Neural progenitor cell (in vitro differentiated cells): ENCODE measurements around the gene NOTCH3. TPM values are rescaled to one million over a fixed set of nuclear protein-coding genes. Genes with fewer than 3 reads are reported as not detected.
A peak's percentile ranks its signal among the peaks of the same experiment; 100 is the strongest.

Source experiments
- DNase-seq: peaks from one replicate; pipeline ENCODE4 v3.0.0-alpha.2; 2016; ENCODE audit warnings: low spot score
- H2AFZ ChIP-seq: fragments of 200-600 bp; sonication (generic); replicated peaks from 2 replicates; pipeline ENCODE4 v1.6.1; 2016; ENCODE audit warnings: antibody characterized with exemption
- H3F3A ChIP-seq: fragments of 200-600 bp; sonication (generic); 2 replicates; pipeline ENCODE4 v1.6.1; 2016; ENCODE audit warnings: antibody characterized with exemption, low read depth
- H3K27ac ChIP-seq: fragments of 200-600 bp; sonication (generic); 2 replicates; pipeline ENCODE4 v1.5.1; 2016; ENCODE audit warnings: mild to moderate bottlenecking
- H3K27me3 ChIP-seq: fragments of 200-600 bp; sonication (generic); 2 replicates; pipeline ENCODE4 v1.6.1; 2016; ENCODE audit warnings: mild to moderate bottlenecking, moderate library complexity
- H3K36me3 ChIP-seq: fragments of 200-600 bp; sonication (generic); 2 replicates; pipeline ENCODE4 v1.5.1; 2016
- H3K4me1 ChIP-seq: fragments of 200-600 bp; sonication (generic); 2 replicates; pipeline ENCODE4 v1.6.1; 2016; ENCODE audit warnings: mixed run types
- H3K4me2 ChIP-seq: fragments of 200-600 bp; sonication (generic); 2 replicates; pipeline ENCODE4 v1.6.1; 2016
- H3K4me3 ChIP-seq: fragments of 200-600 bp; sonication (generic); 2 replicates; pipeline ENCODE4 v1.5.1; 2016
- H3K79me2 ChIP-seq: fragments of 200-600 bp; sonication (generic); 2 replicates; pipeline ENCODE4 v1.6.1; 2016; ENCODE audit warnings: low read depth
- H3K9ac ChIP-seq: fragments of 200-600 bp; sonication (generic); 2 replicates; pipeline ENCODE4 v1.6.1; 2016
- H3K9me3 ChIP-seq: fragments of 200-600 bp; sonication (generic); 2 replicates; pipeline ENCODE4 v1.5.1; 2016; ENCODE audit warnings: low read depth
- H4K20me1 ChIP-seq: fragments of 200-600 bp; sonication (generic); 2 replicates; pipeline ENCODE4 v1.6.1; 2016; ENCODE audit warnings: low read depth
- H3K27ac Mint-ChIP-seq: 3 replicates; pipeline ENCODE4 v1.8.0; 2021; ENCODE audit warnings: mixed read lengths
- H3K27me3 Mint-ChIP-seq: 2 replicates; pipeline ENCODE4 v1.8.0; 2022; ENCODE audit warnings: low read depth, mild to moderate bottlenecking, inconsistent platforms, moderate library complexity, mixed read lengths; ENCODE audit not compliant: insufficient read depth
- H3K36me3 Mint-ChIP-seq: 3 replicates; pipeline ENCODE4 v1.8.0; 2021; ENCODE audit warnings: mixed read lengths
- H3K4me1 Mint-ChIP-seq: 3 replicates; pipeline ENCODE4 v1.8.0; 2021; ENCODE audit warnings: mixed read lengths
- H3K4me3 Mint-ChIP-seq: 3 replicates; pipeline ENCODE4 v1.8.0; 2021; ENCODE audit warnings: mild to moderate bottlenecking, moderate library complexity, mixed read lengths
- H3K9me3 Mint-ChIP-seq: 3 replicates; pipeline ENCODE4 v1.8.0; 2020; ENCODE audit warnings: mixed read lengths
- EZH2 ChIP-seq: fragments of 200-600 bp; sonication (generic); IDR thresholded peaks from 2 replicates; pipeline ENCODE4 v1.6.1; 2017; ENCODE audit warnings: antibody characterized with exemption, mild to moderate bottlenecking, moderate library complexity
- EZH2phosphoT487 ChIP-seq: fragments of 200-600 bp; sonication (generic); IDR thresholded peaks from 2 replicates; pipeline ENCODE4 v1.6.1; 2017; ENCODE audit warnings: antibody characterized with exemption
- total RNA-seq: library from RNA; depleted of rRNA; stranded (reverse); fragments of >200 nt; gene quantifications from 2 replicates; pipeline ENCODE4 v1.2.3, GENCODE V29; 2015; ENCODE audit warnings: low replicate concordance
- TF ChIP-seq, protein P1 (sequence below): fragments of 200-600 bp; sonication (generic); IDR thresholded peaks from 2 replicates; pipeline ENCODE4 v1.5.1; 2017; ENCODE audit warnings: antibody characterized with exemption, mild to moderate bottlenecking

Gene NOTCH3
- total RNA-seq, 1 donor from 2014 or later, result 17.1 TPM

DNA sequence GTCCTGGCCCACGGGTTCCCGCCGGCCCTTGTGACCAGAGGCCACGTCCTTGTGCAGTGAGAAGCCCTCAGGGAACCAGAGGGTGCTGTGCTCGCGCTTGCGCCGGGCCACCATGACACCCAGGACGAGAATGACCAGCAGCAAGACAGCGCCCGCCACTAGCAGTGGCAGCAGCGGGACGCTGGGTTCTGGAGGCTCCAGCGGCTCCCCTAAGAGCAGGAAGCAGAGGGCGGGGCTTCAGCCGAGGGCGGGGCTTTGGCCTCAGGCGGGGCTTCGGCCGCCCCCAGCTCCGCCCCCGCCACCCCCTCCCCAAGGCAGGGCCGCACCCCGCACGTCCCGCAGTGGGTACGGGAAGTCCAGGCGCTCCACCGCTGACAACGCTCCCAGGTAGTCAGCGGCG, 30.4 kb downstream of the NOTCH3 start:
- no peaks in the 10 kb centered on the region for H3K9me3 ChIP-seq
- H3K36me3 Mint-ChIP-seq, result peaks cover 48% of the 10 kb centered on the region
- no peaks in the 10 kb centered on the region for H3K36me3 ChIP-seq

DNA sequence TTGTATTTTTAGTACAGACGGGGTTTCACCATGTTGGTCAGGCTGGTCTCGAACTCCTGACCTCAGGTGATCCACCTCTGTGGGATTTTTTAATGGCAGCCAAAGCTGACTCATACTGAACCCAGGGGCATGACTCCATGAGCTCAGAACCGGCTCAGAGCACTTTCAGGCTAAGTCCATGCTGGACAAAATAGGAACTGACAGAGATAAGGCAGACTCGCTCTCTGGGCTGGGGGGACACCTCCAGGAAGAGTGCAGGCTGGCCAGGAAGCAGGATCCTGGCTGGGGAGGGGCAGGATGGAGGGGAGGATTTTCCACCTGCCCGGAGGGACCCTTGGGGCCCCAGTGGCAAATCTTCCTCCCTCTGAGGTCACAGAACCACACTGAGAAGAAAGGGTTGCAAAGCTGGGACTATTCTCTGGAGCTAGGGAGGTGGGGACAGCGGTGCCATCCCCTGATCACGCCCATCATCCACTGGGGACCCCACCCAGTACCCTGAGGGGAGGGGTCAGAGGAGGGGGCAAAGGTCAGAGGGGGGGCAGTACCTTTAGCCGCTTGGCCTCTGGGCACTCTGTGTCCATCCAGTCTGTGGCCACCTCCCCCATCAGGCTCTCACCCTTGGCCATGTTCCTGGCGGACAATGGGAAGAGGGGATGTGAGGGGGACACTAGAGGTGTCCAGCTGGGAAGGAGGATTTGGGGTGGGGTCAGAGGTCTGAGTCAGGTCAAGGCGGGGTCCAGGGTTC, 31.1 kb downstream of the NOTCH3 start:
- Histone ChIP-seq H3K9me3 (no peaks in the 10 kb centered on the region), H3K4me3 (no peak overlapping the region), H2AFZ (no peak overlapping the region), H3K27ac (no peak overlapping the region), H3K27me3 (no peaks in the 10 kb centered on the region), H3F3A (no peaks in the 10 kb centered on the region), H4K20me1 (no peaks in the 10 kb centered on the region), H3K9ac (no peak overlapping the region), H3K79me2 (no peaks in the 10 kb centered on the region), H3K36me3 (no peaks in the 10 kb centered on the region), H3K4me1 (no peaks in the 10 kb centered on the region), H3K4me2 (no peak overlapping the region)
- Mint-ChIP-seq H3K36me3 (peaks cover 50% of the 10 kb centered on the region), H3K4me3 (peak overlapping the region; percentile 18), H3K9me3 (peaks cover 10% of the 10 kb centered on the region), H3K27me3 (peaks cover 7% of the 10 kb centered on the region), H3K4me1 (no peaks in the 10 kb centered on the region), H3K27ac (no peak overlapping the region)
- no peak for TF ChIP-seq EZH2
- TF ChIP-seq EZH2phosphoT487, result no peak
- TF ChIP-seq, protein P1, sequence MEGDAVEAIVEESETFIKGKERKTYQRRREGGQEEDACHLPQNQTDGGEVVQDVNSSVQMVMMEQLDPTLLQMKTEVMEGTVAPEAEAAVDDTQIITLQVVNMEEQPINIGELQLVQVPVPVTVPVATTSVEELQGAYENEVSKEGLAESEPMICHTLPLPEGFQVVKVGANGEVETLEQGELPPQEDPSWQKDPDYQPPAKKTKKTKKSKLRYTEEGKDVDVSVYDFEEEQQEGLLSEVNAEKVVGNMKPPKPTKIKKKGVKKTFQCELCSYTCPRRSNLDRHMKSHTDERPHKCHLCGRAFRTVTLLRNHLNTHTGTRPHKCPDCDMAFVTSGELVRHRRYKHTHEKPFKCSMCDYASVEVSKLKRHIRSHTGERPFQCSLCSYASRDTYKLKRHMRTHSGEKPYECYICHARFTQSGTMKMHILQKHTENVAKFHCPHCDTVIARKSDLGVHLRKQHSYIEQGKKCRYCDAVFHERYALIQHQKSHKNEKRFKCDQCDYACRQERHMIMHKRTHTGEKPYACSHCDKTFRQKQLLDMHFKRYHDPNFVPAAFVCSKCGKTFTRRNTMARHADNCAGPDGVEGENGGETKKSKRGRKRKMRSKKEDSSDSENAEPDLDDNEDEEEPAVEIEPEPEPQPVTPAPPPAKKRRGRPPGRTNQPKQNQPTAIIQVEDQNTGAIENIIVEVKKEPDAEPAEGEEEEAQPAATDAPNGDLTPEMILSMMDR, result no peak
- DNase-seq, result no peak

More for the DNA sequence above, 30.4 kb downstream of the NOTCH3 start:
- DNase-seq, result no peak
- H3K79me2 ChIP-seq, result no peaks in the 10 kb centered on the region
- no peaks in the 10 kb centered on the region for H3F3A ChIP-seq
- no peaks in the 10 kb centered on the region for H4K20me1 ChIP-seq
- TF ChIP-seq EZH2 (no peak), EZH2phosphoT487 (no peak)
- TF ChIP-seq, protein P1, result no peak
- H3K4me1 ChIP-seq, result no peaks in the 10 kb centered on the region
- H3K4me2 ChIP-seq, result no peak overlapping the region
- no peak overlapping the region for H3K9ac ChIP-seq
- Mint-ChIP-seq H3K27ac (no peak overlapping the region), H3K27me3 (peaks cover 5% of the 10 kb centered on the region), H3K4me1 (no peaks in the 10 kb centered on the region), H3K4me3 (peak overlapping the region; percentile 18), H3K9me3 (peaks cover 10% of the 10 kb centered on the region)
- H3K4me3 ChIP-seq, result no peak overlapping the region
- no peak overlapping the region for H2AFZ ChIP-seq
- no peak overlapping the region for H3K27ac ChIP-seq
- H3K27me3 ChIP-seq, result no peaks in the 10 kb centered on the region

DNA sequence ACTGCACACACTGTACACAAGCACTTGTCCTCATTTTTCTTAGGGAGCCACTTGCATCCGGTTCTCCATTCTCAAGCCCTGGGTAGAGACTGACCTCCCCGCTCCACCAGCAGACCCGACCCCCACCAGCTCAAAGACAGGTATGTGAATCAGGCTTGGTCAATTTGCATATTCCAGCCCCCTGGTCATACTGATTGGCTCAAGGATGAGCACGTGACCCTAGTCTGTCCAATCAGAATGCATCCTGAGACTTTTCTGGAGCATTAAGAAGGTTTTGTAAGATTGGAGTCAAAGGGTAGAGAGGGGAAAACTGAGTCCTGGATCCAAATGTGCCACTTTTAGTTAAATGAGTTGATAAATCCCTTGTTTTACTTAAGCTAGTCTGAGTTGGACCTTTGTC, 34.1 kb downstream of the NOTCH3 start:
- TF ChIP-seq EZH2phosphoT487 (no peak), EZH2 (no peak)
- TF ChIP-seq, protein P1, result no peak
- Histone ChIP-seq H3K9me3 (no peaks in the 10 kb centered on the region), H3K9ac (no peak overlapping the region), H3K27ac (no peak overlapping the region), H3K4me2 (no peak overlapping the region), H3K79me2 (no peaks in the 10 kb centered on the region), H3F3A (peaks cover 7% of the 10 kb centered on the region), H3K4me1 (no peaks in the 10 kb centered on the region), H2AFZ (no peak overlapping the region), H3K36me3 (peaks cover 14% of the 10 kb centered on the region), H3K27me3 (no peaks in the 10 kb centered on the region), H3K4me3 (no peak overlapping the region), H4K20me1 (no peaks in the 10 kb centered on the region)
- peaks cover 8% of the 10 kb centered on the region for H3K27me3 Mint-ChIP-seq
- H3K9me3 Mint-ChIP-seq, result peaks cover 10% of the 10 kb centered on the region
- H3K27ac Mint-ChIP-seq, result no peak overlapping the region
- H3K4me1 Mint-ChIP-seq, result no peaks in the 10 kb centered on the region
- H3K36me3 Mint-ChIP-seq, result peaks cover 42% of the 10 kb centered on the region
- H3K4me3 Mint-ChIP-seq, result no peak overlapping the region
- DNase-seq, result no peak
